Measurements from ENCODE around the gene TALDO1.

- TF ChIP-seq CTCF (conservative IDR thresholded peaks at IDR 0.05; ENCODE audit: low read depth, low read length) (no peak), EZH2 (IDR thresholded peaks at IDR 0.05; ENCODE audit: borderline replicate concordance, low read depth, low read length, poor library complexity, severe bottlenecking) (no peak)
These were observed 14.4 kb downstream of the TALDO1 start for GRCh38 chr11:761526-762108.
